Measurements from ENCODE around the gene UST. TPM values are rescaled to one million over a fixed set of nuclear protein-coding genes. Genes with fewer than 3 reads are reported as not detected.
"Not testable (repeated sequence)": the region's sequence is repeated elsewhere in the genome, so short reads cannot be mapped to it uniquely, and the experiment has no call there.

The UST gene
- total RNA-seq, 1 experiment from 2014 or later = 4.9 TPM

GRCh38 chr6:148764259-148765020, 17.6 kb downstream of the UST start:
- not testable (repeated sequence) for DNase-seq (ENCODE audit: low read depth)

DNA sequence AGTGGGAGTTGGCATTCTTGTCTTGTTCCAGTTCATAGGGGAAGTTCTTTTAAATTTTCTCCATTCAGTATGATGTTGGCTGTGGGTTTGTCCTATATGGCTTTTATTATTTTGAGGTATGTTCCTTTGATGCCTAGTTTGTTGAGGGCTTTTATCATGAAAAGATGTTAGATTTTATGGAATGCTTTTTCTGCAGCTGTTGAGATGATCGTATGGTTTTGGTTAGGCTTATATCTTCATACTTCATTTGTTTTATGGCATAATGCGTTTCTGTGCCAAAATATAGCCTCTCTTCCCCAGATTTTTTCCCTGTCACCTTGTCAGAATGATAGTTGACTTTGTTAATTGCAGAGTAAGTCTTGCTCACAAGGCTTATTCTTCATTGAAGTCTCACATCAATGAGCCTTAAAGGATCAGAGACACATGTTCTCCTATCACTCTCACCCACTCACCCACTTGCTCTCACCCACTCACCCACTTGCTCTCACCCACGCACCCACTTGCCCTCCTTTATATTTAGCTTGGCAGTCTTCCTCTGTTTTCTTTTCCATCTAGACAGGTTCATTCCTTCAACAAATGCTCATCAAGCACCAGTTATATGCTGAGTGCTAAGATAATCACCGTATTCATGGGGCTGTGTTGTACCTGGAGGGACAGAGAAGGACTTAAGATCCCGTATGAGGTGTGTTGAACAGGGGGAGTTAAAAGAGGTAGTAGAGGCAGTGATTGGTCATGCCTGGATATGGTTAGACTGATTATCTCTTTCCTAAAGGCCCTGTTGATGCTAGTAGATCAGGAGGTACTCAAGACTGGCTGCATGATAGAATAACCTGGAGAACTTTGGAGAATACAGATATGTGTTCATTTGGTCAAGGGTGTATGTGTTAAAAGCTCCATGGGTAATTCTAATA, 19.3 kb downstream of the UST start:
- no peak for DNase-seq (ENCODE audit: low read depth)

DNA sequence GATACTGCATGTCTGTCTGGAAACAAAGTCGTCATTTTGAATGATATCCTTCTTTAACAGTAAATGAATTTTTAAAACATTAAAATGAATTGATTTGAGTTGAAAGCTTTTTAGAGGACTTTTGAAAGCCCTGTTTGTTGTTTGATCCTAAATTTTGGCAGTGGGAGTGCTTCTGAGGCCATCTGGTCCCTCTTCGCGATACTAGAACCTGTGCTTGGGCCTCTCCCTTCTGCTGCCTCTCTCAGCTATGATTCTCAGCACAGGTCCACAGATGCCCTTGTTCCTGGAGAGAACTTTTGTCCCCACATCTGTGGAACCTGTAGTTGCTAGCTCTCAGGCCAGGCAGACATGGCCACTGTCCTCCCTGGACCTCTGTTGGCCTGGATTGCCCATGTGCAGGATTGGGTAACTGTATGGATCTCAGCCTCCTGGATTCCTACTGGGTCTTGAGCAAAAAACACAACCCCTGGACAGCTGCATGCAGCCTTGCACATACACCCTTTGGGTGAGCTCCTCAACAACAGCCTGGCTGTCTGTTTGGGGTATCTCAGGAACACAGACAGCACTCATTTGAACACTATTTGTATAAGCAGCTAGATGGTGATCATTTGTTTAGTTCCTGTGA, 21.9 kb downstream of the UST start:
- no peak for DNase-seq (ENCODE audit: low read depth)

GRCh38 chr6:148769304-148769968, 22.6 kb downstream of the UST start:
- DNase-seq (ENCODE audit: low read depth) = no peak

- no peak for DNase-seq (ENCODE audit: low read depth)
Measured at GRCh38 chr6:148770408-148771211, 23.8 kb downstream of the UST start.

GRCh38 chr6:148771212-148771601, 24.4 kb downstream of the UST start:
- no peak for DNase-seq (ENCODE audit: low read depth)

- DNase-seq (ENCODE audit: low read depth) = no peak
Measured at GRCh38 chr6:148771896-148772554, 25.2 kb downstream of the UST start.

DNA sequence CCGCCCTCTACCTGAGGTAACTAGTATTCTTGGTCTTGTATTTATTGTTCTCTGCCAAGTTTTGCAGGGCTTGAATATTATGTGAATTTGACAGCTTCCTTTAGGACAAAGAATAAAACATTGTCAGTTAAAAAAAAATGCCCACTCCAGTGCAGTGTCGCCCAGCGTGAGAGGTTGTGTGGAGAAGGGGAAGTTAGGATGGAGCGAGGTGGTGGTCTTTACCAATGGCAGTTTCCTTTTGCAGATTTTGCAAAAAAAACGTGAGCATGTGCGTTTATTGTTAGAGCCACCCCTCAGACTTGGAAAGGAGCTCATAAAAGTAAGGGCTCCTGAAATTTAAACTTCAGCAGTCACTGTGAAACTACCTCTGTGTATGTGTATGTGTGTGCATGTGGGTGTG, 28.3 kb downstream of the UST start:
- DNase-seq (ENCODE audit: low read depth) = no peak

GRCh38 chr6:148776321-148777308, 29.8 kb downstream of the UST start:
- peak; percentile 60 for DNase-seq (ENCODE audit: low read depth)

DNA sequence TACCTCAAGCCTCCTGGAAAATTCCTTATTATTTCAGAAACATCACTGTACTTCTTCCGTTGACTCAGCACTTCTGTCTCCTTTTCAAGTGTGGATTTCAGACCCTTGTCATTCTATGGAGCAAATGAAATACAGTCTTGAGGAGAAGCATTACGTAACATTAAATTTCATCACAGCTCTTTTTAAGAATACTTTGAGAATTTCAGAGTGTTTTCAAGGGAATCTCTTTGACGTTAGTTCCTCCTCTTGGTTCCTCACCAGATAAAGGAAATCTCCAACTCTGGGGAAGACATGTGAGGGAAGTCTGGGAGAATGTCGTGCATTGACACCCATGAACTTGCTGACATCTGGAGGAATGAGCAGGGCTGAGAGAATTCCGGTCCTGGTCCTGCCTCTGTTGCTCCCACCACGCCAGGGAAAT, 32.3 kb downstream of the UST start:
- no peak for DNase-seq (ENCODE audit: low read depth)

DNA sequence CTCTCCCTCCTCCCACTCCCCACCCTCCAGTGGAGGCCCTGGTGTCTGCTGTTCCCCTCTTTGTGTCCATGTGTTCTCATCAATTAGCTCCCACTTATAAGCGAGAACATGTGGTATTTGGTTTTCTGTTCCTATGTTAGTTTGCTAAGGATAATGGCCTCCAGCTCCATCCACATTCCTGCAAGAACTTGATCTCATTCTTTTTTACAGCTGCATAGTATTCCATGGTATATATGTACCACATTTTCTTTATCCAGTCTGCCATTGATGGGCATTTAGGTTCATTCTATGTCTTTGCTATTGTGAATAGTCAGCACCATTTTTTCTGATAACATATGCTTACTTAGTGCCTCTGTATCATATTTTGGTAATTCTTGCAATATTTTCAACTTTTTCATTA, 33.6 kb downstream of the UST start:
- DNase-seq (ENCODE audit: low read depth) = not testable (repeated sequence)

- no peak for DNase-seq (ENCODE audit: low read depth)
Measured at GRCh38 chr6:148780918-148781436, 34.1 kb downstream of the UST start.

GRCh38 chr6:148789948-148790347, 43.1 kb downstream of the UST start:
- no peak for DNase-seq (ENCODE audit: low read depth)

DNA sequence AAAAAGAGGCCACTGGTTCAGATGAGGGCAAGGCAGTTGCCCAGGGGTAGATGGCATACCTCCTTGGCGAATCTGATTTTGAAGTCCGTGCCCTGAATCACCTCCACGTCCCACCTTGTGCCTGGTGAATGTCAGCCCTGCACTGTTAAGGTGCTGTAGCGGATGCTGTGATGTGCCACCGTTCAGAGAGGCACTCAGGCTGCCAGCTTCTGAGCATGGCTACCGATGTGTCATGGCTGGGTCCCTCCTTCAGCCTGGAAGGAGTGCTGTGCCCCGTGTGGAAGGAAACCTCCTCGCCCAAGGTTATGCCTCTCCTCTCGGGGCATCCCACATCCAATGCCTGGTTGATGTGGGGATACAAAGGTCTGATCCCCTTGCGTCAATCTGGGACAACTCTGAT, 43.6 kb downstream of the UST start:
- DNase-seq (ENCODE audit: low read depth) = no peak

DNA sequence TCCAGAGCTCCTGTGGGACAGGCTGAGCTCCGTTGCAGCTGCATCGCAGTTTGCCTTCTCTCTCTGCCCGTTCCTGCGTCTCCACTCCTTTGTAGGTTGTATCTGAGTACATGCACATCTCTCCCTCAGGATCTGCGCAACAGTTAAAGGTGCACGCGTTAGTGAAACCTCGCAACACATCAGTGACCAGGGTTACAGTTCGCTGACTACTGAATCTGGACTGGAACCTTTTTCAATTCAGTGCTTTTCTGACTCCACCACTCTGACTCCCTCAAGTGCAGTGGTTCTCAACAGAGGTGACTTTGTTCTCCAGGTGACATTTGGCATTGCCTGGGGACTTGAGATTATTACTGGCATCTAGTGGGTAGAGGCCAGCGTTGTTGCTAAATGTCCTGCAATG, 44.0 kb downstream of the UST start:
- DNase-seq (ENCODE audit: low read depth) = no peak

- no peak for DNase-seq (ENCODE audit: low read depth)
Measured at GRCh38 chr6:148791372-148791771, 44.5 kb downstream of the UST start.

DNA sequence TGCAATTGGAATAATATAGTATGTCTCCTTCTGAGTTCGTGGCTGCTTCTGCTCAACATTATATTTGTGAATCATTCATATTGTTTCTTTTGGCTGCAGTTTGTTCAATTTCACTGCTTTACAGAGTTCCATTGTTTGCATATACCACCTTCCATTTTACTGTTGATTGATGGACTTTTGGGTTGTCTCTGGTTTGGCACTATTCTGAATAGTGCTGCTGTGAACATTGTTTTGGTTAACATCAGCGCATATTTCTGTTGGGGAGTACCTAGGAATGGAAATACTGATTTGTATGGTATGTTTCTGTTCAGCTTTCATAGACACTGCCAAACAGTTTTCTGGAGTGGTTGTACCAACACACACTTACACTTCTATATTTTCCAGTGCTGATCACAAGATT, 46.9 kb downstream of the UST start:
- no peak for DNase-seq (ENCODE audit: low read depth)

DNA sequence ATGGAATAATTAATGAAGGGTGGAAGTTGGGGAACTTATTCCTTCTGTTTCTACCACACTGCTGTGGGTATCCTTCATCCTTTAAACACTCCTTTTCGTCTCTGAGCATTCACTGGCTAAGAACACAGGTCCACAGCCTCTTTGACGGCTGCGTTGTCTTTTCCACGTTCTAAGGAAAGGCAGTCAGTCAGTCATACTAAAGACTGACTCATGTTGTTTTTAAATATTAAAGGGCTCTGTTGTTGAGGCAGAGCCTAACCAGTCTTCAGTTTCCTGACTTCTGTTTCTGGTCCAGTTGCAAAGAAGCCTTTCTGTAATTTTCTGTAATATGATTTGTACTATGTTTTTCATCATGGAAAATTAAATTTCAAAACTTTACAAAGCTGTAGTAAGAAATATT, 48.0 kb downstream of the UST start:
- DNase-seq (ENCODE audit: low read depth) = no peak

DNA sequence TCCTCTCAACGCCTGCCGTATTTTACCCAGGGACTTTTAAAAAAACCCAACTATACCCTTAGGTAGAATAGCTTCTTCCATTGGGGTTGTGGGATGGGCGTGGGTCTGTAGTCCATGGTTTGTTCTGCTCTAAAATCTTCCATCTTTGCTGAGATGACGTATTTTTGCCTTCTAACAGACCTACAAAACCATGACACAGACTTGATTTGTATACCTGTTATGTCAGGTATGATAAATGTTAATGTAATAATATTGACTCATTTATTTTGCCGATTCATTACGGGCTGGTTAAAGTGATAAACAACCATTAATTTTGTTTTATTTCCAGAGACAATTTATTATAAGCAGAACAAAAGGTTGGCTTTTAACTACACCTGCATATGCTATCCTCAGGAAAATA, 48.7 kb downstream of the UST start:
- no peak for DNase-seq (ENCODE audit: low read depth)

All from LHCN-M2 (cell line).